WERI-Rb-1 (cell line): ENCODE data around the gene KIF5A.

Source experiments
- DNase-seq: peaks from one replicate; pipeline ENCODE4 v3.0.0-alpha.2; 2020
- H3K27ac ChIP-seq: fragments of 250-450 bp; sonication (Bioruptor Pico); 2 replicates; pipeline ENCODE4 v1.5.1; 2020; ENCODE audit warnings: mild to moderate bottlenecking, moderate library complexity
- H3K27me3 ChIP-seq: fragments of 250-450 bp; sonication (Bioruptor Pico); 2 replicates; pipeline ENCODE4 v1.5.1; 2021; ENCODE audit warnings: mild to moderate bottlenecking, low read depth, moderate library complexity; ENCODE audit not compliant: insufficient read depth, severe bottlenecking
- H3K36me3 ChIP-seq: fragments of 250-450 bp; sonication (Bioruptor Pico); 2 replicates; pipeline ENCODE4 v1.5.1; 2020; ENCODE audit warnings: mild to moderate bottlenecking, moderate library complexity
- H3K4me3 ChIP-seq: 2 replicates; pipeline ENCODE4 v1.5.1; 2011; ENCODE audit warnings: low read depth, mild to moderate bottlenecking, control low read depth, low read length
- H3K9me3 ChIP-seq: fragments of 250-450 bp; sonication (Bioruptor Pico); 2 replicates; pipeline ENCODE4 v1.5.1; 2021; ENCODE audit warnings: mild to moderate bottlenecking, moderate library complexity; ENCODE audit not compliant: severe bottlenecking
- TF ChIP-seq, protein P1 (sequence below): IDR thresholded peaks from 2 replicates; pipeline ENCODE4 v1.5.1; 2011; ENCODE audit warnings: low read depth, mild to moderate bottlenecking, control low read depth, inconsistent platforms, low read length

The KIF5A gene

DNA sequence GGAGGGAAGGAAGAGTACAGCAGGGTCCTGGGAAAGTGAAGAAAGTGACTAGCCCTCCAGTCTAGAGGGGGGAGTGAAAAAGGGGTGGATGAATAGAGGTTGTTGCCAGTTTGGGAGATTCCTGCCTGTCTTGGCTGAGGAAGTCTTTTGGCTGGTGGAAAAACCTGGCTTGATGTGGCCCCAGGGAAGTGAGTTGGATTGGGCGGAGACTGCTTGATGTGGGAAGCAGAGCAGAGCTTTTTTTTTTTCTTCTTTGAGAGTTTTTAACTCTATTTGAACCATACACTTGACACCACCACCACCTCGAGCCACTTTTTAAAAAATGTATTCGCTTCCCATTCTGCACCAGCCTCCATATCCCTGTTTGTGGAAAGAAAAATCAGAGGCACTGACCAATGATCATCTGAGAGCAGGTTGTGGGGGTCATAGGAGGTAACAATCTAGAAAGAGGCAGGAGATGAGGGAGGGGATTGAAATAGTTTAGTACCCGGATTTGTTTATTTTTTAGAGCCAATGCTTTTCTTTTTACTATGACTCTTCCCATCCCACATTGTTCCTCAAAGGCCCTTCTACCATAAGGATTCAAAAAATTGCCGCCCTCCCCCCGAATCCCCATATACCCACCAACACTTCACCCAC is 54.1 kb downstream of the KIF5A start:
- no peak for DNase-seq
- Histone ChIP-seq H3K27ac (peak overlapping the region; percentile 77), H3K27me3 (no peaks in the 10 kb centered on the region), H3K4me3 (peak overlapping the region; percentile 74), H3K36me3 (peaks cover 31% of the 10 kb centered on the region), H3K9me3 (no peaks in the 10 kb centered on the region)
- TF ChIP-seq, protein P1, sequence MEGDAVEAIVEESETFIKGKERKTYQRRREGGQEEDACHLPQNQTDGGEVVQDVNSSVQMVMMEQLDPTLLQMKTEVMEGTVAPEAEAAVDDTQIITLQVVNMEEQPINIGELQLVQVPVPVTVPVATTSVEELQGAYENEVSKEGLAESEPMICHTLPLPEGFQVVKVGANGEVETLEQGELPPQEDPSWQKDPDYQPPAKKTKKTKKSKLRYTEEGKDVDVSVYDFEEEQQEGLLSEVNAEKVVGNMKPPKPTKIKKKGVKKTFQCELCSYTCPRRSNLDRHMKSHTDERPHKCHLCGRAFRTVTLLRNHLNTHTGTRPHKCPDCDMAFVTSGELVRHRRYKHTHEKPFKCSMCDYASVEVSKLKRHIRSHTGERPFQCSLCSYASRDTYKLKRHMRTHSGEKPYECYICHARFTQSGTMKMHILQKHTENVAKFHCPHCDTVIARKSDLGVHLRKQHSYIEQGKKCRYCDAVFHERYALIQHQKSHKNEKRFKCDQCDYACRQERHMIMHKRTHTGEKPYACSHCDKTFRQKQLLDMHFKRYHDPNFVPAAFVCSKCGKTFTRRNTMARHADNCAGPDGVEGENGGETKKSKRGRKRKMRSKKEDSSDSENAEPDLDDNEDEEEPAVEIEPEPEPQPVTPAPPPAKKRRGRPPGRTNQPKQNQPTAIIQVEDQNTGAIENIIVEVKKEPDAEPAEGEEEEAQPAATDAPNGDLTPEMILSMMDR, result no peak

- peak; percentile 72 for DNase-seq
- Histone ChIP-seq H3K27ac (peak within 1 kb of the TSS; percentile 77), H3K9me3 (no peaks in the 10 kb centered on the region), H3K36me3 (peaks cover 36% of the 10 kb centered on the region), H3K27me3 (no peaks in the 10 kb centered on the region), H3K4me3 (peak within 1 kb of the TSS; percentile 74)
- TF ChIP-seq, protein P1, result no peak
Observed at GRCh38 chr12:57604454-57604991, 54.7 kb downstream of the KIF5A start, which contains the start of gene DTX3. Gene DTX3, plus strand, starts transcription at chr12:57604824. Its CDS starts 1,694 bp downstream, at chr12:57606518.

- no peaks in the 10 kb centered on the region for H3K9me3 ChIP-seq
- no peak for DNase-seq
- peak overlapping the region; percentile 74 for H3K4me3 ChIP-seq
- peaks cover 34% of the 10 kb centered on the region for H3K36me3 ChIP-seq
- TF ChIP-seq, protein P1, result no peak
- H3K27ac ChIP-seq, result peak overlapping the region; percentile 49
- H3K27me3 ChIP-seq, result no peaks in the 10 kb centered on the region
Observed at GRCh38 chr12:57604992-57605810, 55.4 kb downstream of the KIF5A start.

DNA sequence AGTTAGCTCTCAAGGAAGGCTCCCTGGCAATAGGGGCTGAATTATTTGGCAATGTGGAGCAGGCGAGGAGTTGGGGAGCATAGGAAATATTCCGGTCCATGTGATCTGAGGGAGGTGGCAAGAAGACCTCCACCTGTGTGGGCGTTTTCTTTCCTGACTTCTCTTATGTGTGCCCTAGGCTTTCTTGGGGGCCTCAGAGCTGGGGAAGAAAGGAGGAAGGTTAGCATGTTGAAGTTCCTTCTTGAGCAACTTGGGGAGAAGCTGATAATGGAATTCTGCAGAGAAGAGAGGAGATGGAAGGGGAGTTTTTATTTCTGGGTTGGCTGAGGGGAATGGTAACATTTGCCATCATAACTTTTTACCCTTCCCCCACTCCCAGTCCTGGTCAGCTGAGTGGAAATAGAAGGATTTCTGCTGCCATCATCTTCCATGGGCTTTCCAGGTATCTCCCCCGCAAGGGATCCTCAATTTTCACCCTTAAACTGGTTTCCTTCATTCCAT is 56.0 kb downstream of the KIF5A start:
- no peak for DNase-seq
- Histone ChIP-seq H3K27me3 (no peaks in the 10 kb centered on the region), H3K36me3 (peaks cover 27% of the 10 kb centered on the region), H3K4me3 (no peak overlapping the region), H3K27ac (no peak overlapping the region; the same call in 1 of the 2 replicates), H3K9me3 (no peaks in the 10 kb centered on the region)
- TF ChIP-seq, protein P1, result no peak

- TF ChIP-seq, protein P1, result no peak
- no peaks in the 10 kb centered on the region for H3K27me3 ChIP-seq
- DNase-seq, result no peak
- H3K27ac ChIP-seq, result no peak overlapping the region; the same call in 1 of the 2 replicates
- no peak overlapping the region for H3K4me3 ChIP-seq
- peaks cover 24% of the 10 kb centered on the region for H3K36me3 ChIP-seq
- no peaks in the 10 kb centered on the region for H3K9me3 ChIP-seq
Observed at GRCh38 chr12:57606399-57606798, 56.6 kb downstream of the KIF5A start.
